ENCODE data around the gene SND1. TPM values are rescaled to one million over a fixed set of nuclear protein-coding genes. Genes with fewer than 3 reads are reported as not detected.

Gene SND1
- total RNA-seq, 1 experiment from 2014 or later = 172 TPM

DNA sequence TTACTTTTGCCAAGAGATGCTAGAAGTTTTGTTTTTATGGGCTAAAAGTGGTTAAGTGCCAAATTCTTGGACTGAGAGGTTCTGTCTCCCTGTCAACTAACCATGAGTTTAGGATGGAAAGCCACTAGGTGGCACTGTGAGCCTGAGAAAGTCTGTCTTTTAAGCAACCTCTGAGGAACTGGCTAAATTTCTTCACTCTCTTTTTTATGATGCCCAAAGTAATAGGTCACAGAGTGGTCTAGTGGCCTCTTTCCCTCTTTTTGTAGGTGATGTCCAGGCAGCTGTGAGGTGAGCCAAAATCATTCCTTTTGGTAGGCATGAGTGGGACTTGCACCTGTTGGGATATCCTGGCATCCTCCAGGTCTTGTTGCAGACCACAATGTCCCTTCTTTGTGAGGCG, 56.8 kb downstream of the SND1 start:
- peaks cover 93% of the 10 kb centered on the region for H3K36me3 ChIP-seq

DNA sequence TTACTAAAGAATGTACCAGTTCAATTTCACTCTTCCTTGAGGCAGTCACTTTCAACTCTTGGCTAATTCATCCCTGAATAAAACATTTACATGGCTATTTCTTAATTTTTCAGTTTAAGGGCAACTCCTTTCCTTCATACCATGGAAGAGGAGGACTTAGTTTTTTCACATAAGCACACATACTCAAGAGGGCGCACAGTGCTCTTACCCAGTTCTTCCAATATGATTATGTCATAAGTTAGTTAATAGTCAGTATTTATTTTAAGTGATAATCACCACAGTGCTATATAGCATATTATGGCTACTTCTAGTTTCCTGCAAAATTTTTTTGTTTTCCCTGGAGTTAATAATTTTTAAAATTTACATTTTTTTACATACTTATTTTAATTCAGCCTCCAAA, 58.6 kb downstream of the SND1 start:
- no peaks in the 10 kb centered on the region for H3K27me3 ChIP-seq (replicated peaks)
- DNase-seq (ENCODE audit: low read depth in 1 of 2, low spot score in 2 of 2) = no peak
- peaks cover 3% of the 10 kb centered on the region; the same call in 1 of the 2 replicates for H3K4me1 ChIP-seq (replicated peaks)
- peaks cover 79% of the 10 kb centered on the region for H3K36me3 ChIP-seq
- no peak overlapping the region for H3K4me3 ChIP-seq
- no peak overlapping the region for H3K27ac ChIP-seq
- peaks cover 4% of the 10 kb centered on the region for H3K9me3 ChIP-seq (replicated peaks)

More for the DNA sequence above, 56.8 kb downstream of the SND1 start:
- Histone ChIP-seq H3K9me3 (replicated peaks) (peaks cover 4% of the 10 kb centered on the region), H3K27ac (no peak overlapping the region), H3K4me1 (replicated peaks) (peaks cover 3% of the 10 kb centered on the region; the same call in 1 of the 2 replicates), H3K4me3 (no peak overlapping the region), H3K27me3 (replicated peaks) (no peaks in the 10 kb centered on the region)
- peak; percentile 66 to 72 for DNase-seq (ENCODE audit: low read depth in 1 of 2, low spot score in 2 of 2)

DNA sequence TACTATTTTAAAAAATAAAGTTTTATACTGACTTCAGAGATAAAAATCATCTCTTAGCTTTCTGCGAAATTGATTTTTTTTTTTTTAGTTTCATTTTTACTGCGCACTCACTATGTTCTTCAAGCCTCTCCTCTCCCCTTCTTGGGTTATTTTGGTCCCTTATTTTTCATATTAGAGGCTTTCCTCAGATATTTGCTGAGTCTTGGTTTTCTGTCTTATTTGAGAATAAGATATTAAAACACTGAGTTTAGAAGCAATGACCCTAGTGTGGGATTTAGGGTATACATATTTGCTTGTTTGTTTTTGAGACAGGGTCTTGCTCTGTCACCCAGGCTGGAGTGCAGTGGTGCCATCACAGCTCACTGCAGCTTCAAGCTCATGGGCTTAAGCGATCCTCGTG, 59.9 kb downstream of the SND1 start:
- Histone ChIP-seq H3K36me3 (peaks cover 74% of the 10 kb centered on the region), H3K4me1 (replicated peaks) (peaks cover 3% of the 10 kb centered on the region; the same call in 1 of the 2 replicates), H3K27me3 (replicated peaks) (no peaks in the 10 kb centered on the region)

DNA sequence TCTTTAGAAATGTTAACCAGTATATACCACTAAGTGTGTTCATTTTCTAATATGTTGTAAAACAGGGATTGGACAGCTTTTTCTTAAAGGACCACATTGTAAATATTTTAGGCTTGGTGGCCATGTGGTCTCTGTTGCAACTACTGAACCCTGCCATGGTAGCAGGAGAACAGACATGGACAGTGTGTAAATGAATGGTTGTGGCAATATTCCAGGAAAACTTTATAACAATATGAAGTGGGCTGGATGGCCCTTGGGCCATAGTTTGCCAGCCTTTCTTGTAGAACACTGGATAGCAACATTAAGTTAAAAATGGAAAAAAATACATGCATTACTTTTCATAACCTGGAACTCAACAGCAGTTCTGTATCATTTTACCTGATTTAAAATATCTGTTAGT, 61.0 kb downstream of the SND1 start:
- Histone ChIP-seq H3K9me3 (replicated peaks) (peaks cover 4% of the 10 kb centered on the region), H3K4me3 (no peak overlapping the region), H3K4me1 (replicated peaks) (no peaks in the 10 kb centered on the region), H3K36me3 (peaks cover 71% of the 10 kb centered on the region), H3K27me3 (replicated peaks) (no peaks in the 10 kb centered on the region), H3K27ac (no peak overlapping the region)
- no peak for DNase-seq (ENCODE audit: low read depth in 1 of 2, low spot score in 2 of 2)

More for the DNA sequence above, 59.9 kb downstream of the SND1 start:
- peaks cover 4% of the 10 kb centered on the region for H3K9me3 ChIP-seq (replicated peaks)
- H3K4me3 ChIP-seq = no peak overlapping the region
- H3K27ac ChIP-seq = no peak overlapping the region
- DNase-seq (ENCODE audit: low read depth in 1 of 2, low spot score in 2 of 2) = no peak

DNA sequence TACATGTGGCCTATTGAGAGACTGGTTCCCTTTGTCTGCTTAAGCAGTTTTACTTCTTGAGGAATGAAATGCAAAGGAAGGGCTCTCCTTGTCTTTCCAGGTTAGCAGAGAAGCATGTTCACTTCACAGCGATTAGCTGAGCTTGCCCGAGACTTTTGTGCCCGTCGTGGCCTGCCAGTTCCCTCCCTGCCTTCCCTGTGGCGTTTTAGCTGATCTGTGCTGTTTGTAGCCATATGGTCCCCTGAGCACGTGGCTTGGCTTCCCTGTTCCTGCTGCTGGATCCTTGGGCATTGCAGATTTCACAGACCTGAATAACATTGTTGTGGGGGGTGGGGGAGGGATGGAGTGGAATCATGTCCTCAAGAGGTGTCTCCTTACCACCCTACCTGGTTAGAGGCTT, 61.8 kb downstream of the SND1 start:
- H3K9me3 ChIP-seq (replicated peaks) = peaks cover 4% of the 10 kb centered on the region
- no peak overlapping the region for H3K4me3 ChIP-seq
- peaks cover 72% of the 10 kb centered on the region for H3K36me3 ChIP-seq
- H3K27me3 ChIP-seq (replicated peaks) = no peaks in the 10 kb centered on the region
- no peak for DNase-seq (ENCODE audit: low read depth in 1 of 2, low spot score in 2 of 2)
- no peaks in the 10 kb centered on the region for H3K4me1 ChIP-seq (replicated peaks)
- no peak overlapping the region for H3K27ac ChIP-seq

DNA sequence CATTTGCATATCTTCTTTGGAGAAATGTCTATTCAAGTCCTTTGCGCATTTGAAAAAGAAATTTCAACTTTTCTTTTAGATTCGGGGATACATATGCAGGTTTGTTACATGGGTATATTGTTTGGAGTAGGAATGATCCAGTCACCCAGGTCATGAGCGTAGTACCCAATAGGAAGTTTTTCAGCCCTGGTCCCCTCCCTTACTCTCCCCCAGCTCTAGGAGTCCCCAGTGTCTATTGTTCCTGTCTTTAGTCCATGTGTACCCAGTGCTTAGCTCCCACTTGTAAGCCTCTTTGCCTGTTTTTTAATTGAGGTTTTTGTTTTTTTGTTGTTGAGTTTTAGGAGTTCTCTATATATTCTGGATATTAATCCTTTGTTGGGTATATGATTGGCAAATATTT, 63.3 kb downstream of the SND1 start:
- Histone ChIP-seq H3K36me3 (peaks cover 66% of the 10 kb centered on the region), H3K9me3 (replicated peaks) (peaks cover 4% of the 10 kb centered on the region), H3K27me3 (replicated peaks) (no peaks in the 10 kb centered on the region), H3K4me1 (replicated peaks) (no peaks in the 10 kb centered on the region), H3K4me3 (no peak overlapping the region), H3K27ac (no peak overlapping the region)
- no peak for DNase-seq (ENCODE audit: low read depth in 1 of 2, low spot score in 2 of 2)

DNA sequence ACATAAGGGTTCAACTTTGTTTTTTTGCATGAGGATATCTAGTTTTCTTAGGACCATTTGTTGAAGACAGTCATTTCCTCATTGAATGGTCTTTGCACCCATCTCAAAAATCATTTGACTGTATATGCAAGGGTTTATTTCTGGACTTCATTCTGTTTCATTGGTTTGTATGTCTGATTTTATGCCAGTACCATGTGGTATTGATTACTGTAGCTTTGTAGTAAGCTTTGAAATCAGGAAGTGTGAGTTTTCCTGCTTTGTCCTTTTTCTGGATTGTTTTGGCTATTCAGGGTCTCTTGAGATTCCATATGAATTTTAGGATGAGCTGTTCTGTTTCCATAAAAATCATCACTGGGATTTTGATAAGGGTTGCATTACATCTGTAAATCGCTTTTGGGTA, 63.9 kb downstream of the SND1 start:
- H3K27ac ChIP-seq = no peak overlapping the region
- H3K27me3 ChIP-seq (replicated peaks) = no peaks in the 10 kb centered on the region
- DNase-seq (ENCODE audit: low read depth in 1 of 2, low spot score in 2 of 2) = no peak
- H3K4me3 ChIP-seq = no peak overlapping the region
- H3K4me1 ChIP-seq (replicated peaks) = no peaks in the 10 kb centered on the region
- H3K9me3 ChIP-seq (replicated peaks) = peaks cover 4% of the 10 kb centered on the region
- peaks cover 66% of the 10 kb centered on the region for H3K36me3 ChIP-seq

DNA sequence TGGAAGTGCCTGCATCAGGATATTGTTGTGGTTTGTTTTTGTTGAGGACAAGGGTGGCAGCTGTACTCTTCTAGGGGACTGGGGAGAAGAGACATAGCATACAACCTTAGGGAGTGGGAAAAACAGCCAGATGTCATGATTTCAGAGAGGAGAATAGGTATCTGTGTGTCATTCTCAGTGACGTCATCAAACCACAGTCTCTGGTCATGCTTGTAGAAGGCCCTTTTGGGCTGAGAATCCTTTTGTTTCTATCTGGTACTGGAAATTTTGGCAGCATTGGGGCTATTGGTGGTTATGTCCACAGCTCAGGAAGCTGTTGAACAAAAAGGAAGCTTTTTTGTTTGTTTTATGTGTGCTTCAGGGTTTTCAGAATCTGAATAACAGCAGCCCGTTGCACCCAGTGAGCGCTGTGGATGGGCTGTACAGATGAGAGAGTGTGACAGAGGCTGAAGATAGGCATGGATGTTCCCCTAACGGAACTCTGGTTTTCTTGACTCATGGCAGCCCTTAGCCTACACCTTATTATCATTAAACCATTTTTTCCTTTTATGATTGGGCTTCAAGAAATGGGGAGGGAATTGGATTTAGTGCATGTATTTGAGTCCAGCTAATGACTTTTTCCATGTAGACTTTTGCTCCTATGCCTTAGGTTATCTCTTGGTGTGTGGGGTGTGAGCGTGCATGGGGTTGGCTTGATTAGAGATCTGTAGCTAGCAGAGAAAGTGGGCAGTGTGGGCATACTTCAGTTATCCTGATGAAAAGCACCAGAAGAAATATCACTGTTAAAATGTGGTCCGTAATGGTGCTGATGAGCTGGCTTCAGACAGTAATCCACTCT, 65.7 kb downstream of the SND1 start:
- peaks cover 66% of the 10 kb centered on the region for H3K36me3 ChIP-seq
- H3K27ac ChIP-seq = no peak overlapping the region
- no peaks in the 10 kb centered on the region for H3K4me1 ChIP-seq (replicated peaks)
- H3K27me3 ChIP-seq (replicated peaks) = no peaks in the 10 kb centered on the region
- peak in 1 of 2 experiments; percentile 4 for DNase-seq (ENCODE audit: low read depth in 1 of 2, low spot score in 2 of 2)
- no peak overlapping the region for H3K4me3 ChIP-seq
- H3K9me3 ChIP-seq (replicated peaks) = no peaks in the 10 kb centered on the region

DNA sequence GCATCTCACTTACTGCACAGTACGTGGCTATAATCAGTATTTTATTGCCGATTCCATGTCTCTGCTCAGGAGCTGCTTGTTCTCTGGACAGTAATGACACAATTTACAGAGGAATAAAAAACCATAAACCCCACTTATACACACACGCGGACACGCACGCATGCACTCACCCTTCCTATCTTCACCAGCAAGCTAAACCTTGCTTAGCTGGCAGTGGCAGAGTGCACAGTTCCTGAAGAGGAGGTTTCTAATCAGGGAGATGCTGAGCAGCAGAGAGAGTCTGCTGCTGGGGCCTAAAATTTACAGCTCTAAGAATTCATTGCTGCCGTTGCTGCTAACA, 66.3 kb downstream of the SND1 start:
- no peak for DNase-seq (ENCODE audit: low read depth in 1 of 2, low spot score in 2 of 2)
- H3K27me3 ChIP-seq (replicated peaks) = no peaks in the 10 kb centered on the region
- no peaks in the 10 kb centered on the region for H3K9me3 ChIP-seq (replicated peaks)
- peaks cover 66% of the 10 kb centered on the region for H3K36me3 ChIP-seq
- no peak overlapping the region for H3K4me3 ChIP-seq
- H3K27ac ChIP-seq = no peak overlapping the region
- no peaks in the 10 kb centered on the region for H3K4me1 ChIP-seq (replicated peaks)

DNA sequence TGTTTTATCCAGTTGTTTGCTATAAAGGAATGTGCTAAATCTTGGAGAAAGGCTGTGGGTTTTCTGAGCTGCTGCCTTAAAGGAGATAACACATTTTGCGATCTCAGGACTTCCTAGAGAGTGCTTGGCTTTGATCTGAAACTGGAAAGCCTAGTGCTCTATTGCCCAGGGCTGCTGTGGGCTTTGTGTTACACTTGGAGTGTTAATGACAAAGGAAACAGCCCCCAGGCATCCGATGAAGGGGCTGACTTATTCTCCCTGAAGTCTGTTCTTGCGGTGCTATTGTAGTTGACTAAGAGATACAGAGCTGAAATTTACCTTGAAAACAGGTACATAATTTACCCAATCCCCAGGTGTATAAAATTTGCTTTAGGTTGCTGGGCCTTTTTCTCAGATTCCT, 74.5 kb downstream of the SND1 start:
- peaks cover 79% of the 10 kb centered on the region for H3K36me3 ChIP-seq
- H3K9me3 ChIP-seq (replicated peaks) = no peaks in the 10 kb centered on the region
- H3K27me3 ChIP-seq (replicated peaks) = no peaks in the 10 kb centered on the region
- H3K4me3 ChIP-seq = no peak overlapping the region
- DNase-seq (ENCODE audit: low read depth in 1 of 2, low spot score in 2 of 2) = no peak
- no peak overlapping the region for H3K27ac ChIP-seq
- no peaks in the 10 kb centered on the region for H3K4me1 ChIP-seq (replicated peaks)

DNA sequence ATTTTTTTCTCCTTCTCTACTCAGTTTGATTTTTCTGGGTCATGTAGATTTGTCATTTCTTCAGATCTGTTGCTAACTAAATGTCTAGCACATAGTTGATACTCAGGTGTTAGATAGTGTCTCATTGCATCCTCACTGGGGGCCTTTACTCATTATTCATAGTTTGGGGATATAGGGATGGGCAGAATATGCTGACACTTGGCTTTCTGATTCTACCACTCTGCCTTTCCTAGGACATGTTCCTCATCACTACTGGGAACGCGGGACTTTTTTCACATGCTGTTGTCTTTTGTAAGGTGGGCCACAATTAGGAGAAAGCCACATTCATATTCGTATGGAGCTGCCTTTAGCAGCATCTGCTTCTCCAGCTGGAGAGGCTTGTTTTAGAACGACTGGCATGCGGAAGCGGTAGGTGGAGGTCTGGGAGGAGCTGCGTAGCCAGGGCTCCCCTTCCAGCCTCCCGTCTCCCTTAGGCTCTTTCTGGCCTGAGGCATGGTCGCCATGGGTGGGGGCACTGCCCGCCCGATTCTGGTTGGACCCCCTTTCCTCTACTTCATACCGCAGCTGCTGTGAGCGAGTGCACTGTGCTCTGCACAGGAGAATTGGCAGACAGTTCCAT, 78.8 kb downstream of the SND1 start:
- peaks cover 62% of the 10 kb centered on the region for H3K36me3 ChIP-seq
- H3K4me3 ChIP-seq = no peak overlapping the region
- no peak overlapping the region for H3K27ac ChIP-seq
- H3K9me3 ChIP-seq (replicated peaks) = no peaks in the 10 kb centered on the region
- no peak for DNase-seq (ENCODE audit: low read depth in 1 of 2, low spot score in 2 of 2)
- H3K4me1 ChIP-seq (replicated peaks) = no peaks in the 10 kb centered on the region
- H3K27me3 ChIP-seq (replicated peaks) = no peaks in the 10 kb centered on the region

DNA sequence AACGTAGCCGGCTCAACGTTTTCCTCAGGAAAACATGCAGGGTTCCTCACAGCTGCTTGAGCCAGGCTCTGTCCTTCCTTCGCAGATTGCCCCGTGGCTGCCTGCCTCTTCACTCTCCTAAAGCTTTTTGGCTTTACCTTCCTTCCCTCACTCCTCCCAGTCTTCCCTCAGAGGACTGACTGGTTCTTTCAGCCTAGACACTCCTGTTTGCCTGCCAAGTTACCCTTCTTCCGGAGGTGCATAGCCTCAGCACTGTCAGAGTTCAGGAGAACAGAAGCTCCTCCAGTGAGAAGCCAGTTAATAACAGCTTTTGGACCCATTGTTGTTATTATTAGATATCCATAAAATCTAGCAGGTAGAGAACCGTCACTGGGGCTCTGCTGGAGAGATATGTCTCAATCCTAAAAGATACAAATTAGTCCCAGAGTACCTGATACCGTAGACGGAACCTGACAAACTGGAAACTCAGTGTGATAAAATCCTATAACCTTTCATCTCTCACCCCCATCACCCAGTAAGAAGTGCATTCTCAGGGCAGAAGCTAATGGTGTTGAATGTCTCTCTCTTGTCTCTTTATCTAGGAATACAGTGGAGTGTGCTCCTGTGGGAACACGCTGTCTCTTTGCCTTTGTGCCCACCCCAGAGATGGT, 79.6 kb downstream of the SND1 start:
- H3K27ac ChIP-seq = no peak overlapping the region

DNA sequence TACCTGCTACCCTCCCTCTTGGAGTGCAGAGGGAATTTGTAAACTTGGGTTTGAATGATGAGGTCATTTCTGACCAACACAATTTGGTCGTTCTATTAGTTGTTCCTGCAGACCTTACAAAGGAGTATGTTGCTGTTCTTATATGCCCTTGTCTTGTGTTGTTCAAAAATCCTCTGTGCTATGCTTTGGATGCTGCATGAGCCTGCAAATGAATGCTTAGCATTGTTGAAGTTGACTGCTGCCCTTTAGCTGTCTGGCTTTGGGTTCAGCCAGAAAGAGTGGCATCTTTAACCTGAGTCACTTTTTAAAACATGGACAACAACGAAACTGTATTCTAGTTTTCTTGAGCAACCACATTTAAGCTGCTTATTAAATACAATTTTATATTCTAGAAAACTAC, 80.3 kb downstream of the SND1 start:
- Histone ChIP-seq H3K4me3 (no peak overlapping the region), H3K27ac (no peak overlapping the region), H3K27me3 (replicated peaks) (no peaks in the 10 kb centered on the region), H3K9me3 (replicated peaks) (no peaks in the 10 kb centered on the region), H3K36me3 (peaks cover 55% of the 10 kb centered on the region), H3K4me1 (replicated peaks) (no peaks in the 10 kb centered on the region)
- DNase-seq (ENCODE audit: low read depth in 1 of 2, low spot score in 2 of 2) = no peak

More for the DNA sequence above, 79.6 kb downstream of the SND1 start:
- H3K36me3 ChIP-seq = peaks cover 56% of the 10 kb centered on the region
- H3K4me3 ChIP-seq = no peak overlapping the region
- H3K27me3 ChIP-seq (replicated peaks) = no peaks in the 10 kb centered on the region
- H3K4me1 ChIP-seq (replicated peaks) = no peaks in the 10 kb centered on the region
- no peaks in the 10 kb centered on the region for H3K9me3 ChIP-seq (replicated peaks)
- DNase-seq (ENCODE audit: low read depth in 1 of 2, low spot score in 2 of 2) = no peak

DNA sequence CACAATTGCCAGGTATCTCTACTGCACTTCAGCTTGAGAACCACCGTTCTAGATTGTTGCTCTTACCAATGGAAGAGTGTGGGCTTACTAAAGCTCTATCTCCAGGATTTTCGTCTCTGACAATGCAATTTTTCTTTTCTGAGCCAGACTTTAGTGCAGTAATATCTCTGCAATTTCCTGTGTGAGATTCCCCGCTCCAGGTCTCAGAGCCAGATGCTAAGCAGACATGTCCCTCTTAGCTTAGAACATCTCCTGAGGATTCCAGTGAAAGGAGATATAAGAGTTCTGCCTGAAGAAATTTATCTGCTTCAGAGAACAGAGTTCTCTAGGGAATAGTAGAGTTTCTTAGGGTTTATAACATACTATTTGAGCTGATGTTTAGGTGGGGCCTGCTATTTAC, 82.0 kb downstream of the SND1 start:
- no peaks in the 10 kb centered on the region for H3K9me3 ChIP-seq (replicated peaks)
- H3K36me3 ChIP-seq = peaks cover 47% of the 10 kb centered on the region
- DNase-seq (ENCODE audit: low read depth in 1 of 2, low spot score in 2 of 2) = no peak
- no peak overlapping the region for H3K27ac ChIP-seq
- H3K4me1 ChIP-seq (replicated peaks) = no peaks in the 10 kb centered on the region
- H3K4me3 ChIP-seq = no peak overlapping the region
- H3K27me3 ChIP-seq (replicated peaks) = no peaks in the 10 kb centered on the region
